ENCODE data around the gene CIRBP.

The CIRBP gene

DNA sequence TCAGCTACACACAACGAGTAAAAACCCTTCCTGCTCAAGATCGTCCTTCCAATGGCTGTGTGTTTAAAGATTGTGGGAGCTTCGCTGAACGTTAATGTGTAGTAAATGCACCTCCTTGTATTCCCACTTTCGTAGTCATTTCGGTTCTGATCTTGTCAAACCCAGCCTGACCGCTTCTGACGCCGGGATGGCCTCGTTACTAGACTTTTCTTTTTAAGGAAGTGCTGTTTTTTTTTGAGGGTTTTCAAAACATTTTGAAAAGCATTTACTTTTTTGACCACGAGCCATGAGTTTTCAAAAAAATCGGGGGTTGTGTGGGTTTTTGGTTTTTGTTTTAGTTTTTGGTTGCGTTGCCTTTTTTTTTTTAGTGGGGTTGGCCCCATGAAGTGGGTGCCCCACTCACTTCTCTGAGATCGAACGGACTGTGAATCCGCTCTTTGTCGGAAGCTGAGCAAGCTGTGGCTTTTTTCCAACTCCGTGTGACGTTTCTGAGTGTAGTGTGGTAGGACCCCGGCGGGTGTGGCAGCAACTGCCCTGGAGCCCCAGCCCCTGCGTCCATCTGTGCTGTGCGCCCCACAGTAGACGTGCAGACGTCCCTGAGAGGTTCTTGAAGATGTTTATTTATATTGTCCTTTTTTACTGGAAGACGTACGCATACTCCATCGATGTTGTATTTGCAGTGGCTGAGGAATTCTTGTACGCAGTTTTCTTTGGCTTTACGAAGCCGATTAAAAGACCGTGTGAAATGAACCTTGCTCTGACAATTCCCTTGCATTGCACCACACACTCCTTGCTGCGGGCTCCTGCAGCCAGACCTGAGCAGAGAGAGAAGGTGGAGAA lies 3.5 kb downstream of the CIRBP start:
- H3K4me3 ChIP-seq (ENCODE audit: low read depth, low read length) = no peak overlapping the region
- TF ChIP-seq MYC (IDR thresholded peaks at IDR 0.05; ENCODE audit: low read depth, low read length) (no peak), POLR2A (IDR thresholded peaks at IDR 0.05; ENCODE audit: extremely low read depth, insufficient read length) (no peak)
- TF ChIP-seq, protein P1, sequence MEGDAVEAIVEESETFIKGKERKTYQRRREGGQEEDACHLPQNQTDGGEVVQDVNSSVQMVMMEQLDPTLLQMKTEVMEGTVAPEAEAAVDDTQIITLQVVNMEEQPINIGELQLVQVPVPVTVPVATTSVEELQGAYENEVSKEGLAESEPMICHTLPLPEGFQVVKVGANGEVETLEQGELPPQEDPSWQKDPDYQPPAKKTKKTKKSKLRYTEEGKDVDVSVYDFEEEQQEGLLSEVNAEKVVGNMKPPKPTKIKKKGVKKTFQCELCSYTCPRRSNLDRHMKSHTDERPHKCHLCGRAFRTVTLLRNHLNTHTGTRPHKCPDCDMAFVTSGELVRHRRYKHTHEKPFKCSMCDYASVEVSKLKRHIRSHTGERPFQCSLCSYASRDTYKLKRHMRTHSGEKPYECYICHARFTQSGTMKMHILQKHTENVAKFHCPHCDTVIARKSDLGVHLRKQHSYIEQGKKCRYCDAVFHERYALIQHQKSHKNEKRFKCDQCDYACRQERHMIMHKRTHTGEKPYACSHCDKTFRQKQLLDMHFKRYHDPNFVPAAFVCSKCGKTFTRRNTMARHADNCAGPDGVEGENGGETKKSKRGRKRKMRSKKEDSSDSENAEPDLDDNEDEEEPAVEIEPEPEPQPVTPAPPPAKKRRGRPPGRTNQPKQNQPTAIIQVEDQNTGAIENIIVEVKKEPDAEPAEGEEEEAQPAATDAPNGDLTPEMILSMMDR (IDR thresholded peaks at IDR 0.05; ENCODE audit: low read depth, low read length) = no peak
- TF ChIP-seq, protein P2, sequence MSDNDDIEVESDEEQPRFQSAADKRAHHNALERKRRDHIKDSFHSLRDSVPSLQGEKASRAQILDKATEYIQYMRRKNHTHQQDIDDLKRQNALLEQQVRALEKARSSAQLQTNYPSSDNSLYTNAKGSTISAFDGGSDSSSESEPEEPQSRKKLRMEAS (IDR thresholded peaks at IDR 0.05; ENCODE audit: low read depth, low read length) = no peak
- DNase-seq (ENCODE audit: low read depth) = no peak

DNA sequence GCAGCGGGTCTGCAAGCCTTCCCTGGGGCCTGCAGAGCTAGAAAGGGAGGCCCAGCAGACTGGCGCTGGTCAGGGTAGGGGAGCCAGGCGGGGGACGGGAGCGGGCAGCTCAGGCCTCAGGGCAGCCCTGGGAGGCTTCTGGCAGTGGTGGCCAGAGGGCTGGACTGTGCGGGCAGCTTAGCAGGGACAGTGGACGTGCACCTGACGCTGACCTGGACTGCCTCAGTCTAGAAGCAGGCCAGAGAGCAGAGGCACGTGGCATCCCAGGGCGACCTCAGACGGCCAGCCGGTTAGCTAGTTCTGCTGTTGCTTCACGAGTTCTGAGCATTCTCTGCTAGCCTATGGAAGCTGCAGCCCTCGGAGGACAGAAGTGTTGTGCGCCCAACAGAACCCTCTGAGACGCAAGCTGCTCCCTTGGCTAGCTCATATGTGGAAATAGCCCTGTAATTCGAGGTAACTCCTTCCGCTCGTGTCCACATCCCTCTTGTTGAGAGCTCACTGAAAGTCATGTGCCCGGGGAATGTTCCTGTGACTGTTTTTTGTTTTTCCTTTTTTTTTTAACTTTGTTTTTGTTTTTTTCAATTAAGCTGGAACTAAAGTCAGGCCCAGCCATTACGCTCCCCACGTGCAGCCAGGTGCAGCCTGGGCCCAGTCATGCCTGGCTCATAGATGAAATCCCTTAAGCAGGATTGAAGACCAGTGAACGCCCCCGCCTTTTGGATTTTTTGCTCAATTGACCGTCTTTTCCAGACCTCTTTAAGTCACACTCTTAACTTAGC lies 4.3 kb downstream of the CIRBP start:
- TF ChIP-seq MYC (IDR thresholded peaks at IDR 0.05; ENCODE audit: low read depth, low read length) = no peak
- TF ChIP-seq, protein P2 (IDR thresholded peaks at IDR 0.05; ENCODE audit: low read depth, low read length) = no peak
- TF ChIP-seq, protein P1 (IDR thresholded peaks at IDR 0.05; ENCODE audit: low read depth, low read length) = no peak
- no peak for TF ChIP-seq POLR2A (IDR thresholded peaks at IDR 0.05; ENCODE audit: extremely low read depth, insufficient read length)
- no peak for DNase-seq (ENCODE audit: low read depth)
- no peak overlapping the region for H3K4me3 ChIP-seq (ENCODE audit: low read depth, low read length)

DNA sequence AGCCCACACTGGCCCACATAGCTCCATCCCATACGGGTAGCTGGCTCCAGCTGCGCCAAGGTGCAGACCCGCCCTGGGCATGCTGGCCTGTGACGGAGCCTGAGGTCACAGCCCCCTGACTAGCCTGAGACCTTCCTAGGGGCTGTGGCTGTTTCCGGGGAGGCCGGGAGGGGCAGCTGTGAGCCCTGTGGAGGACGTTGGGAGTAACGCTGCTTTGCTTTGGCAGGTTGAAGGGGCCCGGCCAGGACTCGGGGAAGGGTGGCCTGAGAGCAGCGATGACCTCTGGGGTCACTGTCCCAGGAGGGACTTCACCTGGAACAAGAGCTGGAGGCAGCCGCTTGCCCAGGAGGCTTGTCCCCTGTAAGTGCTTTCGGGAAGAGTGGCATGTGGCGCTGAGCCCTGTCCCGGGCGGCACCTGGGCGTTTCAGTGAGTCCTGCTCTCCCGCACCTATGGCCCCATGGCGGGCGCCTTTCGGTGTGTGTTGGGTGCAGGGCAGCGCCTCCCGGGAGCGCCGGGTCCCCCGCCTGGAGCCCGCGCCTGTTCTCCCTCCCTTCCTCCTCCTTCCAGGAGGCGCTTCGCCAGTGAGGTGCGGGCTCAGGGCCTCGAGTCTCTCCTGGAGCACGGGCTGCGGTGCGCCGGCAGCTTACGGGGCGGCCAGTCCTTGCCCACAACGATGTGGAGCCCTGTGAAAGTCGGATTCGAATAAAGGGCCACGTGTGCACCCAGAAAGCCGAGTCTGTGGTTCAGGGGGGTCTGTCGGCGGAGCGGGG lies 5.1 kb downstream of the CIRBP start:
- TF ChIP-seq, protein P2 (IDR thresholded peaks at IDR 0.05; ENCODE audit: low read depth, low read length) = no peak
- TF ChIP-seq, protein P1 (IDR thresholded peaks at IDR 0.05; ENCODE audit: low read depth, low read length) = no peak
- no peak for TF ChIP-seq MYC (IDR thresholded peaks at IDR 0.05; ENCODE audit: low read depth, low read length)
- DNase-seq (ENCODE audit: low read depth) = no peak
- H3K4me3 ChIP-seq (ENCODE audit: low read depth, low read length) = no peak overlapping the region

DNA sequence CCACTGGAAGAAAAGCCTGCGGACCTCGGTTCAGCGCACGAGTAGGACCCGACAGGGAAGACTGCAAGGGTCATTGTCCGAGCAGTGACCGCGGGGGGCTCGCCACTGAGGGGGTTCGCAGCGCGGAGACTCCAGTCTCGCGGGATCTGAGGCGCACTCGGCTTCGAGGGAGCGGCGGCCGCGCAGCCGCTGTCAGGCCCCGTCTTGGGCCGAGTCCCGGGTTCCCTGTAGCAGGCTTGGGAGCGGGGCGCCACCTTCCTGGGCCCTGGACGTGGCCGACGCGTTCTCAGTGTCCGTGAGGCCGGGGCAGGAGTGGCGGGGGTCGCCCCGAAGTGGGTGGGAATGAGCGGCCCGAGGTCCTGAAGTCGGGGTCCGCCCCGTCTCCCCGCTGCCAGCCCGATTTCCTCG lies 5.7 kb downstream of the CIRBP start:
- peak overlapping the region; percentile 28 for H3K4me3 ChIP-seq (ENCODE audit: low read depth, low read length)
- TF ChIP-seq, protein P2 (IDR thresholded peaks at IDR 0.05; ENCODE audit: low read depth, low read length) = no peak
- TF ChIP-seq, protein P1 (IDR thresholded peaks at IDR 0.05; ENCODE audit: low read depth, low read length) = no peak
- TF ChIP-seq MYC (IDR thresholded peaks at IDR 0.05; ENCODE audit: low read depth, low read length) (no peak), POLR2A (IDR thresholded peaks at IDR 0.05; ENCODE audit: extremely low read depth, insufficient read length) (no peak)
- no peak for DNase-seq (ENCODE audit: low read depth)

DNA sequence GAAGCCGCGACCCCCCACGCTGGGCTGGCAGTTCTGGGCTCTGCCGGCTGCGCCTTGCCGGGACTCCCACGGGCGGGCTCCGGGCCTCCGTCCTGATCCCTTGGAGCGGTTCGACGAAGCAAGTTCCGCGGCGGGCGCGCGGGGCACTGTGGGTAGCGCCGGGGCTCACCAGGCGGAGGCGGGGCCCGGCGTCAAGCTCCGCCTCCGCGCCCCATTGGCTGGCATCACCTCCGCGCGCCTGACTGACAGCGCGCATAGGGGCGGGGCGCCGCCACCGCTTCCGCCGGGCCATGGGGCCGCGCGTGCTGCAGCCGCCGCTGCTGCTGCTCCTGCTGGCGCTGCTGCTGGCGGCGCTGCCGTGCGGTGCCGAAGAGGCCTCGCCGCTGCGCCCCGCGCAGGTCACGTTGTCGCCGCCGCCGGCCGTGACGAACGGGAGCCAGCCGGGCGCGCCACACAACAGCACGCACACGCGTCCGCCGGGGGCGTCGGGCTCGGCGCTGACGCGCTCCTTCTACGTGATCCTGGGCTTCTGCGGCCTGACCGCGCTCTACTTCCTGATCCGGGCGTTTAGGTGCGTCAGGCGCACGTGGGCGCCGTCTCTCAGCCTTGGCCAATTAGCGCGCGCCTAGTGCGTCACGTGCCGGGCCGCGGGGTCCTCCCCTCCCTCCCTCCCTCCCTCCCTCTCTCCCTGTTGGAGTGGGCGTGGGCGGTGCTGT lies 6.3 kb downstream of the CIRBP start, which contains the start of gene FAM174C:
TSS of gene FAM174C (plus strand) at position 271 of the 716 bp plus-strand sequence. CDS start at position 291, 20 bp downstream.
- TF ChIP-seq, protein P1 (IDR thresholded peaks at IDR 0.05; ENCODE audit: low read depth, low read length) = no peak
- TF ChIP-seq, protein P2 (IDR thresholded peaks at IDR 0.05; ENCODE audit: low read depth, low read length) = peak; percentile 96
- TF ChIP-seq POLR2A (IDR thresholded peaks at IDR 0.05; ENCODE audit: extremely low read depth, insufficient read length) (peak; percentile 64), MYC (IDR thresholded peaks at IDR 0.05; ENCODE audit: low read depth, low read length) (peak; percentile 84)
- H3K4me3 ChIP-seq (ENCODE audit: low read depth, low read length) = peak within 1 kb of the TSS; percentile 64
- DNase-seq (ENCODE audit: low read depth) = peak; percentile 95
